Panc1 (cell line): ENCODE measurements around the gene SASS6. TPM values are rescaled to one million over a fixed set of nuclear protein-coding genes. Genes with fewer than 3 reads are reported as not detected.

Source experiments
- ATAC-seq: fragments of 200-7000 bp; cut with Tn5 transposase; 2 replicates; pipeline ENCODE4 v1.9.1; 2020; ENCODE audit warnings: mild to moderate bottlenecking, moderate library complexity
- BruUV-seq: library from RNA; stranded (reverse); fragments of 400-500 nt; replicated peaks from 2 replicates; lab custom pipeline; 2021; lab: Mats Ljungman, UMichigan
- CTCF ChIA-PET: fragments of 300-600 bp; sonication (Branson Sonifier 250); formaldehyde crosslinking; loops from one replicate; lab custom pipeline; 2022; ENCODE audit warnings: antibody characterized with exemption; lab: Charles Lee
- POLR2A ChIA-PET: fragments of 300-600 bp; sonication (Branson Sonifier 250); formaldehyde crosslinking; loops from one replicate; lab custom pipeline; 2022; ENCODE audit warnings: antibody characterized with exemption; lab: Charles Lee
- DNase-seq: peaks from one replicate; pipeline ENCODE4 v3.0.0-alpha.2; 2010; ENCODE audit warnings: low read depth, low spot score
- H3K27ac ChIP-seq: 2 replicates; pipeline ENCODE4 v1.5.1; 2011; ENCODE audit warnings: mild to moderate bottlenecking, low read length, inconsistent platforms
- H3K27me3 ChIP-seq: fragments of 200-500 bp; sonication (Bioruptor generic); 2 replicates; pipeline ENCODE4 v1.6.0; 2014; ENCODE audit warnings: low read length, inconsistent platforms; ENCODE audit not compliant: control insufficient read depth, insufficient read depth
- H3K36me3 ChIP-seq: fragments of 200-500 bp; sonication (Bioruptor generic); 2 replicates; pipeline ENCODE4 v1.5.1; 2014; ENCODE audit warnings: inconsistent platforms, mild to moderate bottlenecking, low read length, moderate library complexity; ENCODE audit not compliant: control insufficient read depth, insufficient read depth
- H3K4me1 ChIP-seq: 2 replicates; pipeline ENCODE4 v1.5.1; 2011; ENCODE audit warnings: inconsistent platforms, mild to moderate bottlenecking, low read length, moderate library complexity; ENCODE audit not compliant: control insufficient read depth, insufficient read depth
- H3K4me3 ChIP-seq, 2 experiments: 2 replicates each; pipeline ENCODE4 v1.5.1; 2011 to 2012; ENCODE audit warnings: low read depth in 2 of 2, low read length in 2 of 2, mild to moderate bottlenecking in 2 of 2, inconsistent platforms in 1 of 2, moderate library complexity in 1 of 2
- H3K9me3 ChIP-seq: fragments of 200-500 bp; sonication (Bioruptor generic); 2 replicates; pipeline ENCODE4 v1.5.1; 2014; ENCODE audit warnings: low read depth, mild to moderate bottlenecking, inconsistent platforms, low read length, moderate library complexity; ENCODE audit not compliant: control insufficient read depth, insufficient read depth
- CTCF ChIP-seq: fragments of 450-650 bp; IDR thresholded peaks from 2 replicates; pipeline ENCODE4 v1.5.1; 2017; ENCODE audit warnings: mild to moderate bottlenecking
- POLR2AphosphoS5 ChIP-seq: IDR thresholded peaks from 2 replicates; pipeline ENCODE4 v1.6.1; 2012; ENCODE audit warnings: mild to moderate bottlenecking, low read depth, low read length, moderate library complexity
- REST ChIP-seq, 2 experiments: IDR thresholded peaks; 2 replicates each; pipeline ENCODE4 v1.6.1; 2011 to 2012; ENCODE audit warnings: low read depth in 2 of 2, control low read depth in 1 of 2, low read length in 1 of 2, mild to moderate bottlenecking in 1 of 2, moderate library complexity in 1 of 2; ENCODE audit not compliant: insufficient read depth in 1 of 2
- SIN3A ChIP-seq: IDR thresholded peaks from 2 replicates; pipeline ENCODE4 v1.6.1; 2012; ENCODE audit warnings: low read depth, mild to moderate bottlenecking, low read length, moderate library complexity, borderline replicate concordance; ENCODE audit not compliant: insufficient read depth
- TCF7L2 ChIP-seq: IDR thresholded peaks from 2 replicates; pipeline ENCODE4 v1.6.1; 2011; ENCODE audit warnings: mild to moderate bottlenecking, low read depth, low read length, inconsistent platforms
- in situ Hi-C: cut with HindIII; loops from 2 replicates; pipeline ENCODE4 v1.10.0; 2016; ENCODE audit warnings: low sequenced_read_pairs, low pct_unique_long_range_greater_than_20kb
- intact Hi-C: fragments of 100-400 bp; cut with micrococcal nuclease; formaldehyde crosslinking; loops from one replicate; pipeline ENCODE4 v1.10.0; 2022; ENCODE audit not compliant: unreplicated experiment
- total RNA-seq: library from RNA; stranded (reverse); gene quantifications from one replicate; pipeline ENCODE4 v1.2.1, GENCODE V29; 2021; ENCODE audit not compliant: unreplicated experiment

The SASS6 gene
- total RNA-seq, 1 experiment from 2014 or later: 6.2 TPM

DNA sequence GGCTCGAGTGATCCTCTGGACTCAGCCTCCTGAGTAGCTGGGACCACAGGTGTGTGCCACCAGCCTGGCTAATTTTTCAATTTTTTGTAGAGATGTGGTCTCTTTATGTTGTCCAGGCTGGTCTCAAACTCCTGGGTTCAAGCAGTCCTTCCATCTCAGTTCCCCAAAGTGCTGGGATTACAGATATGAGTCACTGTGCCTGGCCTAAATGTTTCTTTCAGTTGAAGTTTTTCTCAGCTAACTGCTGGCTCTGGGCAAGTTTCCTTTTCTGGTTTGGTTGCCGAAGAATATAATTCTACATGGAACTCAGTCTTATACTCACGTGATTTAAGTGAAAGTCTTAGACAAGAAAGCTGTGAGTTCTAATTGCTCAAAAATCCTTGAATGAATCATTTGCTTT is 57.0 kb downstream of the SASS6 start:
- ChIA-PET POLR2A (no interaction called here), CTCF (no interaction called here)
- H3K36me3 ChIP-seq: peaks cover 19% of the 10 kb centered on the region
- intact Hi-C loops (no loop called here), in situ Hi-C loops (no loop called here)
- DNase-seq (no peak), ATAC-seq (no peak)
- no peak overlapping the region for H3K27ac ChIP-seq
- H3K4me1 ChIP-seq: no peaks in the 10 kb centered on the region
- no peaks in the 10 kb centered on the region for H3K9me3 ChIP-seq
- H3K4me3 ChIP-seq: no peak overlapping the region
- no peaks in the 10 kb centered on the region for H3K27me3 ChIP-seq
- BruUV-seq: no TSS peak
- TF ChIP-seq TCF7L2: no peak
- TF ChIP-seq SIN3A: no peak
- no peak for TF ChIP-seq POLR2AphosphoS5
- no peak for TF ChIP-seq CTCF
- TF ChIP-seq REST (IDR thresholded peaks at IDR 0.05; ENCODE audit: insufficient read depth in 1 of 2, low read depth in 2 of 2, low read length in 1 of 2): no peak

DNA sequence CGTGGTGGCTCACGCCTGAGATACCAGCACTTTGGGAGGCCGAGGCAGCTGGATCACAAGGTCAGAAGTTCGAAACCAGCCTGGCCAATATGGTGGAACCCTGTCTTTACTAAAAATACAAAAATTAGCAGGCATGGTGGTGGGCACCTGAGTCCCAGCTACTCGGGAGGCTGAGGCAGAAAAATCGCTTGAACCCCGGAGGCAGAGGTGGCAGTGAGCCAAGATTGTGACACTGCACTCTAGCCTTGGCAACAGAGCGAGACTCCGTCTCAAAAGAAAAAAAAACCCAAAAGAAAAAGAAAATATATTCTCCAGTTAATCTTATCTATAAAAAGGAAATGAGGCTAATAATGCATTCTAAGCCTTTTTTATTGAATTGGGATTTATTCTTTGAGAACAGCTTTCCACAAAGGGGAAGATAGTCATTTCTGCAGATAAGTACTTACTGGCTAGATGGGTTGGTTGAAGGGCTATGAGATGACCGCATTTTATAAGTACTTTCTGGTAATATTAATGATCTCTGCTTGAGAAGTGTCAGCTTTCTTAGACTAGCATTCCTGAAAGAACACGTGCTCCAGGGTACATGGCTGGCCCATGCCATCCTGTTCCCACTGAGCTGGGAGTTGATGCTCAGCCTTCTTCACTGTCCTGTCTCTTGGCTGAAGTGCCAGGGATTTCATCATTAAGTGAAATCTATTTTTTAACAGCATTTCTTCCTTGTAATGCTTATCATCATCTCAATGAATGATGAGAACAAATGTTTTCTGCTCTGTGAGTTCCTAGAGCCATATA is 57.9 kb downstream of the SASS6 start:
- CTCF ChIA-PET: no interaction called here
- POLR2A ChIA-PET: no interaction called here
- Histone ChIP-seq H3K4me3 (no peak overlapping the region), H3K4me1 (no peaks in the 10 kb centered on the region), H3K27ac (no peak overlapping the region), H3K36me3 (peaks cover 15% of the 10 kb centered on the region; the same call in 1 of the 2 replicates), H3K9me3 (no peaks in the 10 kb centered on the region), H3K27me3 (no peaks in the 10 kb centered on the region)
- in situ Hi-C loops (no loop called here), intact Hi-C loops (no loop called here)
- no peak for TF ChIP-seq TCF7L2
- TF ChIP-seq REST (IDR thresholded peaks at IDR 0.05; ENCODE audit: insufficient read depth in 1 of 2, low read depth in 2 of 2, low read length in 1 of 2): no peak
- no peak for TF ChIP-seq POLR2AphosphoS5
- no peak for TF ChIP-seq CTCF
- DNase-seq: no peak
- BruUV-seq: no TSS peak
- no peak for ATAC-seq
